Ovary (tissue), 3 donors: Measurements from ENCODE around the gene C2orf80.

ENCODE experiments used
- EP300 ChIP-seq: sonication (generic); formaldehyde crosslinking; IDR thresholded peaks from one replicate; pipeline ENCODE4 v1.6.1; 2017; ENCODE audit warnings: antibody characterized with exemption
- POLR2A ChIP-seq: fragments of 450-650 bp; IDR thresholded peaks from one replicate; pipeline ENCODE4 v1.6.1; 2017; ENCODE audit warnings: antibody characterized with exemption, mild to moderate bottlenecking, moderate library complexity
- TF ChIP-seq, protein P1 (sequence below), 3 donors: fragments of 450-650 bp in 2 of 3; fragments of 200-600 bp in 1 of 3; IDR thresholded peaks; one replicate each; pipeline versions ENCODE4 v1.5.1 to v1.8.0; 2016 to 2022; ENCODE audit warnings: antibody characterized with exemption in 3 of 3, mild to moderate bottlenecking in 1 of 3
- donor health status: DM: no; HTN: no; CAD: no.

DNA sequence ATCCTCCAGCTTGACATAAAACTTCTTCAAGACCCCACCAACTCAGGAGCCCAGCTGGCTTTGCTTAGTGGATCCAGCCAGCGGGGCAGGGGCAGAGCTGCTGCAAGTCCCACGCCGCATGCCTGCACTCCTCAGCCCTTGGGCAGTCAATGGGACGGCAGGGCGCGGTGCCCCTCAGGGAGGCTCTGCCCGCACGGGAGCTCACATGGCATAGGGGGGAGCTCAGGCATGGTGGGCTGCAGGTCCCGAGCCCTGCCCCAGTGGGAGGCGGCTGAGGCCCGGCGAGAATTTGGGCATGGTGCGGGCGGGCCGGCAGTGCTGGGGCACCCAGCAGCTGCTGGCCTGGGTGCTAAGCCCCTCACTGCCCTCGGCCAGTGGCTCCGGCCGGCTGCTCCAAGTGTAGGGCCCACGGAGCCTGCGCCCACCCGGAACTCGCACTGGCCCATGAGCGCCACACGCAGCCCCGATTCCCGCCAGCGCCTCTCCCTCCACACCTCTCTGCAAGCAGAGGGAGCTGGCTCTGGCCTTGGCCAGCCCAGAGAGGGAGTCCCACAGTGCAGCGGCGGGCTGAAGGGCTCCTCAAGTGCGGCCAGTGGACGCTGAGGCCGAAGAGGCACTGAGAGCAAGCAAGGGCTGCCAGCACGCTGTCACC lies 37.9 kb upstream of the C2orf80 start:
- TF ChIP-seq, protein P1, sequence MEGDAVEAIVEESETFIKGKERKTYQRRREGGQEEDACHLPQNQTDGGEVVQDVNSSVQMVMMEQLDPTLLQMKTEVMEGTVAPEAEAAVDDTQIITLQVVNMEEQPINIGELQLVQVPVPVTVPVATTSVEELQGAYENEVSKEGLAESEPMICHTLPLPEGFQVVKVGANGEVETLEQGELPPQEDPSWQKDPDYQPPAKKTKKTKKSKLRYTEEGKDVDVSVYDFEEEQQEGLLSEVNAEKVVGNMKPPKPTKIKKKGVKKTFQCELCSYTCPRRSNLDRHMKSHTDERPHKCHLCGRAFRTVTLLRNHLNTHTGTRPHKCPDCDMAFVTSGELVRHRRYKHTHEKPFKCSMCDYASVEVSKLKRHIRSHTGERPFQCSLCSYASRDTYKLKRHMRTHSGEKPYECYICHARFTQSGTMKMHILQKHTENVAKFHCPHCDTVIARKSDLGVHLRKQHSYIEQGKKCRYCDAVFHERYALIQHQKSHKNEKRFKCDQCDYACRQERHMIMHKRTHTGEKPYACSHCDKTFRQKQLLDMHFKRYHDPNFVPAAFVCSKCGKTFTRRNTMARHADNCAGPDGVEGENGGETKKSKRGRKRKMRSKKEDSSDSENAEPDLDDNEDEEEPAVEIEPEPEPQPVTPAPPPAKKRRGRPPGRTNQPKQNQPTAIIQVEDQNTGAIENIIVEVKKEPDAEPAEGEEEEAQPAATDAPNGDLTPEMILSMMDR (IDR thresholded peaks at IDR 0.05), result no peak
- TF ChIP-seq POLR2A, result no peak
- no peak for TF ChIP-seq EP300
